Lung (tissue), 12 donors: Measurements from ENCODE around the gene HIPK4. TPM values are rescaled to one million over a fixed set of nuclear protein-coding genes. Genes with fewer than 3 reads are reported as not detected.
A peak's percentile ranks its signal among the peaks of the same experiment; 100 is the strongest.
"Not testable (repeated sequence)": the region's sequence is repeated elsewhere in the genome, so short reads cannot be mapped to it uniquely, and the experiment has no call there.

ENCODE experiments used
- ATAC-seq: fragments of 200-7000 bp; cut with Tn5 transposase; one replicate; pipeline ENCODE4 v1.9.1; 2020; ENCODE audit warnings: moderate number of reproducible peaks; ENCODE audit not compliant: insufficient read depth, low FRiP score
- DNase-seq, 3 donors: peaks; one replicate each; pipeline ENCODE4 v3.0.0-alpha.2; 2013 to 2017
- H3K27ac ChIP-seq, 2 donors: one replicate each; pipeline ENCODE4 v1.5.1; 2013; ENCODE audit warnings: mild to moderate bottlenecking in 2 of 2, moderate library complexity in 2 of 2, control low read depth in 1 of 2, inconsistent platforms in 1 of 2, low read depth in 1 of 2, low read length in 1 of 2
- H3K27me3 ChIP-seq, 3 donors: one replicate each; pipeline ENCODE4 v1.5.1; 2013; ENCODE audit warnings: low read length in 2 of 3; ENCODE audit not compliant: control insufficient read depth in 3 of 3, insufficient read depth in 3 of 3
- H3K36me3 ChIP-seq, 4 donors: one replicate each; pipeline ENCODE4 v1.5.1; 2013; ENCODE audit warnings: low read length in 4 of 4, mild to moderate bottlenecking in 1 of 4, moderate library complexity in 1 of 4; ENCODE audit not compliant: control insufficient read depth in 4 of 4, insufficient read depth in 4 of 4
- H3K4me1 ChIP-seq, 5 donors: one replicate each; pipeline ENCODE4 v1.5.1; 2013; ENCODE audit warnings: low read length in 5 of 5, mild to moderate bottlenecking in 2 of 5, moderate library complexity in 1 of 5; ENCODE audit not compliant: control insufficient read depth in 5 of 5, insufficient read depth in 5 of 5
- H3K4me3 ChIP-seq: one replicate; pipeline ENCODE4 v1.5.1; 2013; ENCODE audit warnings: mild to moderate bottlenecking, control low read depth, moderate library complexity
- H3K9ac ChIP-seq, 2 donors: one replicate each; pipeline ENCODE4 v1.5.1; 2013; ENCODE audit warnings: low read length in 2 of 2, control low read depth in 1 of 2; ENCODE audit not compliant: insufficient read depth in 1 of 2
- H3K9me3 ChIP-seq, 4 donors: one replicate each; pipeline ENCODE4 v1.5.1; 2013; ENCODE audit warnings: low read length in 3 of 4, mild to moderate bottlenecking in 1 of 4, moderate library complexity in 1 of 4; ENCODE audit not compliant: control insufficient read depth in 4 of 4, insufficient read depth in 3 of 4
- WGBS, 2 donors: extraction: QIAGEN DNeasy Blood & Tissue Kit; methylation state at CpG; one replicate each; pipeline ENCODE4 v1.1.7; 2013; 5-methylcytosine and 5-hydroxymethylcytosine counted together
- polyA plus RNA-seq, 2 donors: library from polyadenylated mRNA; stranded (reverse); fragments of 200-250 nt; gene quantifications; one replicate each; pipeline ENCODE4 v1.2.1, GENCODE V29; 2013
- total RNA-seq, 2 donors: library from RNA; depleted of rRNA in 1 of 2; stranded (reverse); fragments of >200 nt in 1 of 2; gene quantifications; one replicate each; pipeline ENCODE4 v1.2.1, GENCODE V29; 2014 to 2021
- TF ChIP-seq, protein P1 (sequence below): IDR thresholded peaks from 2 replicates; pipeline ENCODE4 v1.5.1; 2012; ENCODE audit warnings: mild to moderate bottlenecking; ENCODE audit errors: control extremely low read depth, extremely low read depth
- donor health status: control.
- donor health status: control.
- donor health status: Bipolar disorder and iron deficiency.
- donor health status: healthy.
- donor health status: DM: yes; HTN: yes; CAD: no.

The HIPK4 gene
- total and polyA plus RNA-seq, 4 donors: 0.10 to 0.43 (median 0.22) TPM; not detected in 1

DNA sequence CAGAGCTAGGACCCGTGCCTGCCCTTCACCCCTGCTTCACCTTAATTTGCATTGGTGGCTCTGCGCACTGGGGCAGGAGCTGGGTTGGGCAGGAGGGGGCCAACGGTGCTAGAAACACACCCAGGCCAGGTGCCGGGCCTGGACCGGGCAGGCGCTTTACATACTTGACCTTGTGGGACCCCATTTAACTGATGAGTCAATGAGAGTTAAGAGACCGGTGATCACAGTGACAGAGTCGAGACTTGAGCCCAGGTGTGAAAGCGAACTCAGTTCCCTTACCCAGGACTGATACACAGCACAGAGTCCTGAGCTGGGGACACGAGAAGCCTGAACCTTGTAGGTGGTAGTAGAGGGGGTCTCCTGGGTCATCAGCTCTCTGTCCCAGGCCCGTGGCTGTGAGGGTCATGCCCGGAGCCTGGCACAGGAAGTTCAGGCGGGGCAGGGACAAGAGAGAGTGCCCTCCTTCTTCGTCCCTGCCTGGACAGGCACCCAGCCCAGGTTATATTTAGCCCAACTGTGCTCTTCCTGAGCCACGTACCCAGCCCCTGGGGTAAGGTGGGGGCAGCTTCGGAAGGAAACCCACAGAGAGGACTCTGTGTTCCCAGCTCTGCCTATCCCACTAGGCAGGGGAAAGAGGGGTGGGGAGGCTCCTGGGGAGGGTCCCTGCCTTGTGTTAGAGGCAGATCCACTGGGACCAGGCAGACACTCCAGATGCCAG is 21.3 kb upstream of the HIPK4 start:
- 33 to 44% methylated on average over 16 of the region's 16 CpGs for WGBS, 2 donors
- Histone ChIP-seq H3K9me3 (no peaks in the 10 kb centered on the region), H3K36me3 (peaks cover 0 to 5% (median 0%) of the 10 kb centered on the region in 4 donors), H3K9ac (no peak overlapping the region), H3K4me1 (peaks cover 2 to 15% (median 5%) of the 10 kb centered on the region in 5 donors), H3K27ac (peak overlapping the region; percentile 64 to 79), H3K4me3 (peak overlapping the region; percentile 10), H3K27me3 (no peaks in the 10 kb centered on the region)
- ATAC-seq (no peak), DNase-seq (peak in 1 of 3 donors; percentile 25)
- TF ChIP-seq, protein P1, sequence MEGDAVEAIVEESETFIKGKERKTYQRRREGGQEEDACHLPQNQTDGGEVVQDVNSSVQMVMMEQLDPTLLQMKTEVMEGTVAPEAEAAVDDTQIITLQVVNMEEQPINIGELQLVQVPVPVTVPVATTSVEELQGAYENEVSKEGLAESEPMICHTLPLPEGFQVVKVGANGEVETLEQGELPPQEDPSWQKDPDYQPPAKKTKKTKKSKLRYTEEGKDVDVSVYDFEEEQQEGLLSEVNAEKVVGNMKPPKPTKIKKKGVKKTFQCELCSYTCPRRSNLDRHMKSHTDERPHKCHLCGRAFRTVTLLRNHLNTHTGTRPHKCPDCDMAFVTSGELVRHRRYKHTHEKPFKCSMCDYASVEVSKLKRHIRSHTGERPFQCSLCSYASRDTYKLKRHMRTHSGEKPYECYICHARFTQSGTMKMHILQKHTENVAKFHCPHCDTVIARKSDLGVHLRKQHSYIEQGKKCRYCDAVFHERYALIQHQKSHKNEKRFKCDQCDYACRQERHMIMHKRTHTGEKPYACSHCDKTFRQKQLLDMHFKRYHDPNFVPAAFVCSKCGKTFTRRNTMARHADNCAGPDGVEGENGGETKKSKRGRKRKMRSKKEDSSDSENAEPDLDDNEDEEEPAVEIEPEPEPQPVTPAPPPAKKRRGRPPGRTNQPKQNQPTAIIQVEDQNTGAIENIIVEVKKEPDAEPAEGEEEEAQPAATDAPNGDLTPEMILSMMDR: no peak

DNA sequence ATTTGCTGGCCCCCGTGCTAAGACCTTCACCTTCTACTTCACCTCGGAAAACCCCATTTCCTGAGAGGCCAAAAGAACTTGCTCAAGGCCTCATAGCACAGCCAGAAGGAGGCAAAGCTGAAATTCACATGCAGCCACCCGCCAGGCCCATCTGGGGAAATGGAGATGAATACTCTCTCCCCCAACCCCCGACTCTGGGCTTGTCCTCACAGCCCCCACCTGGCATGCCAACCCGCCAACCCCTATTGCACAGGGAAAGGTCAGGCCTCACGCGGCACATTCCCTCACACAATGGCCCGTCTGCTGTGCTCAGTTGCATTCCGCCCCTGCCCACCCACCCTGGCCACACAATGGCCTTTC is 20.0 kb upstream of the HIPK4 start:
- TF ChIP-seq, protein P1: no peak
- ATAC-seq (no peak), DNase-seq (no peak)
- H3K36me3 ChIP-seq: peaks cover 0 to 5% (median 0%) of the 10 kb centered on the region in 4 donors
- H3K27me3 ChIP-seq: no peaks in the 10 kb centered on the region
- H3K9ac ChIP-seq: no peak overlapping the region
- H3K27ac ChIP-seq: no peak overlapping the region
- H3K4me3 ChIP-seq: no peak overlapping the region
- no peaks in the 10 kb centered on the region for H3K9me3 ChIP-seq
- WGBS, 2 donors: 58 to 61% methylated on average over 9 of the region's 9 CpGs
- peaks cover 2 to 14% (median 5%) of the 10 kb centered on the region in 5 donors for H3K4me1 ChIP-seq

DNA sequence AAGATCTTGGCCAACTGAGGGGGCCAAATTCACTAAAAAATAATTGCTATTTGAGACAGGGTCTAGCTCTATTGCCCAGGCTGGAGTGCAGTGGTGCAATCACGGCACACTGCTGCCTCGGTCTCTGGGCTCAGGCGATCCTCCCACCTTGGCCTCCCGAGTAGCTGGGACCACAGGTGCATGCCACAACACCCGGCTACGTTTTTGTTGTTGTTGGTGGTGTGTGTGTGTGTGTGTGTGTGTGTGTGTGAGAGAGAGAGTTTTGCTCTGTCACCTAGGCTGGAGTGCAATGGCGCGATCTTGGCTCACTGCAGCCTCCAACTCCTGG is 18.6 kb upstream of the HIPK4 start:
- 83 to 85% methylated on average over 8 of the region's 8 CpGs for WGBS, 2 donors
- not testable (repeated sequence) for H3K27ac ChIP-seq, H3K9ac ChIP-seq, ATAC-seq, H3K9me3 ChIP-seq, H3K36me3 ChIP-seq, DNase-seq, H3K4me3 ChIP-seq, H3K27me3 ChIP-seq, H3K4me1 ChIP-seq

DNA sequence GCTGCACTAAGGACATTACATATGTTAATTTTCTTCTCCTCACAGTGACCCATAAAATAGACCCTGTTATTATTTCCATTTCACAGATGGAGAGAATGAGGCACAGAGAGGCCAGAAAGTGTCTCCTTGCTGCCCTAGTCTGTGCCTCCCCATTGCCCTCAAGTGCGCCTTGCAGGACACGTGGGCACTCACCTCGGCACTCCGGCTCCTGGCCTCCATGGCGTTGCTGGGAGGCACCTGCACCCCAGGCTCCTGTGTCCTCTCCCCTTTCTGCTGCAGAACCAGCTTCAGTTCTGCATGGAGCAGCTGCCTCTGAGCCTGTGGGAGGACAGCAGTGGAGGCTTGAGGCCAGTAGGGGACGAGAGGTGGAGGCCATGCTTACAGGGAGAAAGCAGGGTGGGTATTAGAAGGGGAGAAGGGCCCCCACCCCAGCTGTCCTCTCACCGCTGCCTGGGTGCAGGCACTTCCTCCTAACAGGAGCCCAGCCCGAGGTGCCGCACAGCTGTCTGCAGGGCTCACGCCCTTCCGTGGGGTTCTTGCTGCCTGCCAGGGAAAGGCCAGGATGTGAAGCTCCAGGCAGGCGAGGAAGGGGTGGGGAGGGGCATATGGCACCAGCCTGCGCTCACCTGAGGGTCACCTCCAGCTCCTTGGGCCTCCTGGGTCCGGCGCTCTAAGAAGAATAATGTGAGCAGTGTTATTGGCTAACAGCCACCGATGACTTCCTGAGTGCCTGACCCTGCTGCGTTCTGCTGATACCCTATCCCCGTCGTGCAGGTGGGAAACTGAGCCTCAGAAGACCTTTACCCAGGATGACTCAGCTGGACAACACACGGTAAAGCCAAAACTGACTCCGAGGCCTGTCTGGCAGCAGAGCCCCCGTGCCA is 18.0 kb upstream of the HIPK4 start:
- Histone ChIP-seq H3K9me3 (no peaks in the 10 kb centered on the region), H3K27ac (peak overlapping the region in 1 of 2 donors; percentile 24), H3K36me3 (peaks cover 0 to 5% (median 0%) of the 10 kb centered on the region in 4 donors), H3K9ac (no peak overlapping the region), H3K27me3 (no peaks in the 10 kb centered on the region), H3K4me1 (peaks cover 0 to 5% (median 4%) of the 10 kb centered on the region in 5 donors), H3K4me3 (no peak overlapping the region)
- WGBS, 2 donors: 51% methylated on average over 22 of the region's 22 CpGs
- TF ChIP-seq, protein P1: no peak
- DNase-seq: no peak
- no peak for ATAC-seq
